CD4-positive, alpha-beta T cell (primary cell): ENCODE results near the gene CLSTN2. TPM values are rescaled to one million over a fixed set of nuclear protein-coding genes. Genes with fewer than 3 reads are reported as not detected.

Experiments
- ATAC-seq: fragments of 200-7000 bp; cut with Tn5 transposase; one replicate; pipeline ENCODE4 v1.10.0; 2022; ENCODE audit warnings: mild to moderate bottlenecking; ENCODE audit not compliant: poor library complexity
- CTCF ChIA-PET: fragments of 350-600 bp; sonication (Branson Sonifier 250); formaldehyde crosslinking; loops from one replicate; lab custom pipeline; 2021; ENCODE audit warnings: antibody characterized with exemption, inconsistent platforms; lab: Charles Lee
- POLR2A ChIA-PET: fragments of 350-600 bp; sonication (Branson Sonifier 250); formaldehyde crosslinking; loops from one replicate; lab custom pipeline; 2021; ENCODE audit warnings: antibody characterized with exemption, inconsistent platforms; lab: Charles Lee
- DNase-seq, 14 experiments: peaks; one replicate each; pipeline ENCODE4 v3.0.0-alpha.2; 2013 to 2020; ENCODE audit warnings: mixed read lengths in 2 of 14
- H3K27ac ChIP-seq, 2 donors: one replicate each; pipeline versions ENCODE4 v1.5.1 to v1.7.0; 2013; ENCODE audit warnings: low read length in 2 of 2, low read depth in 1 of 2, mild to moderate bottlenecking in 1 of 2
- H3K27me3 ChIP-seq, 2 experiments: 1 replicate in 1 of 2; 2 replicates in 1 of 2; pipeline versions ENCODE4 v1.6.1 to v1.7.0; 2013; ENCODE audit warnings: low read length in 2 of 2, control low read depth in 1 of 2, mild to moderate bottlenecking in 1 of 2, moderate library complexity in 1 of 2; ENCODE audit not compliant: insufficient read depth in 2 of 2, control insufficient read depth in 1 of 2
- H3K36me3 ChIP-seq: one replicate; pipeline ENCODE4 v1.6.1; 2013; ENCODE audit warnings: low read length, control low read depth; ENCODE audit not compliant: insufficient read depth
- H3K4me1 ChIP-seq: one replicate; pipeline ENCODE4 v1.6.1; 2013; ENCODE audit warnings: low read length, control low read depth; ENCODE audit not compliant: insufficient read depth
- H3K4me3 ChIP-seq: one replicate; pipeline ENCODE4 v1.5.1; 2013; ENCODE audit warnings: mild to moderate bottlenecking, low read length, moderate library complexity
- H3K9me3 ChIP-seq, 2 experiments: 1 replicate in 1 of 2; 2 replicates in 1 of 2; pipeline versions ENCODE4 v1.6.1 to v1.7.0; 2013; ENCODE audit warnings: low read length in 2 of 2, mild to moderate bottlenecking in 2 of 2, control low read depth in 1 of 2, moderate library complexity in 1 of 2; ENCODE audit not compliant: control insufficient read depth in 1 of 2, insufficient read depth in 1 of 2
- H3K27ac Mint-ChIP-seq: one replicate; pipeline ENCODE4 v1.8.0; 2020; ENCODE audit warnings: mixed read lengths
- H3K27me3 Mint-ChIP-seq: one replicate; pipeline ENCODE4 v1.8.0; 2021; ENCODE audit warnings: mixed read lengths
- H3K36me3 Mint-ChIP-seq: one replicate; pipeline ENCODE4 v1.8.0; 2021; ENCODE audit warnings: low read depth, mixed read lengths
- H3K4me1 Mint-ChIP-seq: one replicate; pipeline ENCODE4 v1.8.0; 2021; ENCODE audit warnings: low read depth, mixed read lengths
- H3K4me3 Mint-ChIP-seq: one replicate; pipeline ENCODE4 v1.8.0; 2020; ENCODE audit warnings: mild to moderate bottlenecking, mixed read lengths
- H3K9me3 Mint-ChIP-seq: one replicate; pipeline ENCODE4 v1.8.0; 2020; ENCODE audit warnings: mixed read lengths
- intact Hi-C, 2 experiments: fragments of 100-400 bp; cut with DNase I in 1 of 2; cut with micrococcal nuclease in 1 of 2; formaldehyde crosslinking; loops; one replicate each; pipeline versions ENCODE4 v1.15.1 to v1.9.0; 2023 to 2025; cut with DNase I, micrococcal nuclease
- total RNA-seq, 174 experiments: library from RNA in 2 of 174; stranded (reverse) in 2 of 174; gene quantifications; one replicate each; pipeline ENCODE4 v1.2.3 and lab custom pipeline; 2021 to 2026
- TF ChIP-seq, protein P1 (sequence below): fragments of 200-600 bp; IDR thresholded peaks from one replicate; pipeline ENCODE4 v1.8.0; 2022; ENCODE audit warnings: antibody characterized with exemption, mild to moderate bottlenecking

CLSTN2 gene
- total RNA-seq, 2 experiments from 2014 or later: not detected

- DNase-seq (no peak), ATAC-seq (no peak)
- no peak overlapping the region for H3K4me3 Mint-ChIP-seq
- H3K27me3 Mint-ChIP-seq: peaks cover 15% of the 10 kb centered on the region
- H3K9me3 Mint-ChIP-seq: no peaks in the 10 kb centered on the region
- H3K27ac Mint-ChIP-seq: no peak overlapping the region
- H3K9me3 ChIP-seq: no peaks in the 10 kb centered on the region
- no peaks in the 10 kb centered on the region for H3K4me1 Mint-ChIP-seq
- no peaks in the 10 kb centered on the region for H3K36me3 Mint-ChIP-seq
- POLR2A ChIA-PET: no interaction called here
- H3K4me3 ChIP-seq: no peak overlapping the region
- H3K36me3 ChIP-seq: no peaks in the 10 kb centered on the region
- no peaks in the 10 kb centered on the region for H3K27me3 ChIP-seq
- no peak overlapping the region for H3K27ac ChIP-seq
- CTCF ChIA-PET: no interaction called here
- TF ChIP-seq, protein P1, sequence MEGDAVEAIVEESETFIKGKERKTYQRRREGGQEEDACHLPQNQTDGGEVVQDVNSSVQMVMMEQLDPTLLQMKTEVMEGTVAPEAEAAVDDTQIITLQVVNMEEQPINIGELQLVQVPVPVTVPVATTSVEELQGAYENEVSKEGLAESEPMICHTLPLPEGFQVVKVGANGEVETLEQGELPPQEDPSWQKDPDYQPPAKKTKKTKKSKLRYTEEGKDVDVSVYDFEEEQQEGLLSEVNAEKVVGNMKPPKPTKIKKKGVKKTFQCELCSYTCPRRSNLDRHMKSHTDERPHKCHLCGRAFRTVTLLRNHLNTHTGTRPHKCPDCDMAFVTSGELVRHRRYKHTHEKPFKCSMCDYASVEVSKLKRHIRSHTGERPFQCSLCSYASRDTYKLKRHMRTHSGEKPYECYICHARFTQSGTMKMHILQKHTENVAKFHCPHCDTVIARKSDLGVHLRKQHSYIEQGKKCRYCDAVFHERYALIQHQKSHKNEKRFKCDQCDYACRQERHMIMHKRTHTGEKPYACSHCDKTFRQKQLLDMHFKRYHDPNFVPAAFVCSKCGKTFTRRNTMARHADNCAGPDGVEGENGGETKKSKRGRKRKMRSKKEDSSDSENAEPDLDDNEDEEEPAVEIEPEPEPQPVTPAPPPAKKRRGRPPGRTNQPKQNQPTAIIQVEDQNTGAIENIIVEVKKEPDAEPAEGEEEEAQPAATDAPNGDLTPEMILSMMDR: no peak
- no peaks in the 10 kb centered on the region for H3K4me1 ChIP-seq
- intact Hi-C loops: no loop called here
These were observed 335.3 kb downstream of the CLSTN2 start for GRCh38 chr3:140270329-140270728.

DNA sequence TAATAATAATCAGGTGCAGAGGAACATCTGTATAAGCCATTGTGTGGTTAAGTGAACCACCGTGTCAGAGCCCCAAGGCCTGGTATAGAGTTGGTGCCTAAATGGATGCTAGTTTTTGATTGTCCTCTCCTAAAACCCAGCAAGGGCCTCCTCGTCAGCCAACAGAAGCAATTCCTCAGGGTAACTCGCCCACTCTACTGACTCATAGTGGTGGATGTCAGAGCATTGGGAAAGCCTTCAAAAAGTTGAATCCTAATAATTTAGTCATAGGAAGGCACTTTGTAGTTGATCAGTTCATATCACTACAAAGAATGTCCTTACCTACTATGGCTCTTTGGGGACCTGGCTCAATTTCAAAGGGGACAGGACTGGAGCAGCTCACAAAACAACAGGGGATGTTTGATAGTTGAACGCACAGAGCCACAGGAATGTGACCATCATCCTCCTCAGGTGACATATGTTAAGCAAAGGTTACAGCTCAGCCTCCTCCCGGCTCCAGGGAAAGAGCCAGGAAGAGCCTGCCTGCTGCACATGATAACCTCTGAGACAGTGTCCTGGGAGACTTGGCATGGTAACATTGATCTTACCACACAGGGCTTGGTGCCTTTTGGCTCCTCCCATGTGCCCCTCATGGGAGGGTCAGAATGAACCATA is 338.7 kb downstream of the CLSTN2 start:
- Mint-ChIP-seq H3K9me3 (no peaks in the 10 kb centered on the region), H3K27ac (no peak overlapping the region), H3K27me3 (peaks cover 11% of the 10 kb centered on the region), H3K4me3 (no peak overlapping the region), H3K4me1 (no peaks in the 10 kb centered on the region), H3K36me3 (no peaks in the 10 kb centered on the region)
- no peak for DNase-seq
- H3K4me1 ChIP-seq: no peaks in the 10 kb centered on the region
- H3K36me3 ChIP-seq: no peaks in the 10 kb centered on the region
- ChIA-PET POLR2A (no interaction called here), CTCF (no interaction called here)
- ATAC-seq: no peak
- H3K9me3 ChIP-seq: no peaks in the 10 kb centered on the region
- no peak overlapping the region for H3K27ac ChIP-seq
- no peak overlapping the region for H3K4me3 ChIP-seq
- no peaks in the 10 kb centered on the region for H3K27me3 ChIP-seq
- TF ChIP-seq, protein P1: no peak
- intact Hi-C loops: no loop called here

- peaks cover 11% of the 10 kb centered on the region for H3K27me3 Mint-ChIP-seq
- CTCF ChIA-PET: no interaction called here
- no peak for ATAC-seq
- H3K27ac Mint-ChIP-seq: no peak overlapping the region
- Histone ChIP-seq H3K27ac (no peak overlapping the region), H3K4me1 (no peaks in the 10 kb centered on the region), H3K9me3 (no peaks in the 10 kb centered on the region), H3K4me3 (no peak overlapping the region), H3K27me3 (no peaks in the 10 kb centered on the region), H3K36me3 (no peaks in the 10 kb centered on the region)
- POLR2A ChIA-PET: no interaction called here
- no peak overlapping the region for H3K4me3 Mint-ChIP-seq
- no peaks in the 10 kb centered on the region for H3K9me3 Mint-ChIP-seq
- intact Hi-C loops: no loop called here
- no peak for DNase-seq
- no peaks in the 10 kb centered on the region for H3K4me1 Mint-ChIP-seq
- no peaks in the 10 kb centered on the region for H3K36me3 Mint-ChIP-seq
- TF ChIP-seq, protein P1: no peak
These were observed 339.4 kb downstream of the CLSTN2 start for GRCh38 chr3:140274429-140274828.
